ENCODE measurements around the gene SNAI3.

Gene SNAI3

GRCh38 chr16:88695218-88695617, 8.9 kb upstream of the SNAI3 start:
- no peak for TF ChIP-seq CTCF (conservative IDR thresholded peaks at IDR 0.05; ENCODE audit: low read depth, low read length)
- no peak for DNase-seq (ENCODE audit: low read depth)
- H3K4me3 ChIP-seq (ENCODE audit: low read depth, low read length): no peak overlapping the region

- H3K4me3 ChIP-seq (ENCODE audit: low read depth, low read length): no peak overlapping the region
These were observed 8.1 kb upstream of the SNAI3 start for GRCh38 chr16:88694221-88695087.

GRCh38 chr16:88693420-88694177, 7.3 kb upstream of the SNAI3 start:
- H3K4me3 ChIP-seq (ENCODE audit: low read depth, low read length): no peak overlapping the region
- DNase-seq (ENCODE audit: low read depth): no peak

More at GRCh38 chr16:88694221-88695087, 8.1 kb upstream of the SNAI3 start:
- DNase-seq (ENCODE audit: low read depth): no peak
- TF ChIP-seq CTCF (conservative IDR thresholded peaks at IDR 0.05; ENCODE audit: low read depth, low read length): no peak

GRCh38 chr16:88692861-88693260, 6.6 kb upstream of the SNAI3 start:
- DNase-seq (ENCODE audit: low read depth): no peak
- no peak overlapping the region for H3K4me3 ChIP-seq (ENCODE audit: low read depth, low read length)
- no peak for TF ChIP-seq CTCF (conservative IDR thresholded peaks at IDR 0.05; ENCODE audit: low read depth, low read length)

More at GRCh38 chr16:88693420-88694177, 7.3 kb upstream of the SNAI3 start:
- TF ChIP-seq CTCF (conservative IDR thresholded peaks at IDR 0.05; ENCODE audit: low read depth, low read length): no peak

- no peak for DNase-seq (ENCODE audit: low read depth)
- no peak overlapping the region for H3K4me3 ChIP-seq (ENCODE audit: low read depth, low read length)
- no peak for TF ChIP-seq CTCF (conservative IDR thresholded peaks at IDR 0.05; ENCODE audit: low read depth, low read length)
These were observed 5.7 kb upstream of the SNAI3 start for GRCh38 chr16:88691924-88692560.

- no peak overlapping the region for H3K4me3 ChIP-seq (ENCODE audit: low read depth, low read length)
- TF ChIP-seq CTCF (conservative IDR thresholded peaks at IDR 0.05; ENCODE audit: low read depth, low read length): no peak
- no peak for DNase-seq (ENCODE audit: low read depth)
These were observed 5.0 kb upstream of the SNAI3 start for GRCh38 chr16:88691129-88691813.
